Suprapubic skin (tissue), 4 donors: ENCODE measurements around the gene TBC1D21.

Source experiments
- EP300 ChIP-seq: sonication (generic); formaldehyde crosslinking; IDR thresholded peaks from one replicate; pipeline ENCODE4 v1.6.1; 2017; ENCODE audit warnings: antibody characterized with exemption
- POLR2A ChIP-seq, 2 donors: fragments of 450-650 bp; IDR thresholded peaks; one replicate each; pipeline ENCODE4 v1.6.1; 2017; ENCODE audit warnings: antibody characterized with exemption in 2 of 2, mild to moderate bottlenecking in 2 of 2, moderate library complexity in 2 of 2
- POLR2AphosphoS5 ChIP-seq, 3 donors: sonication (generic); formaldehyde crosslinking; IDR thresholded peaks; one replicate each; pipeline ENCODE4 v1.6.1; 2017; ENCODE audit warnings: antibody characterized with exemption in 3 of 3
- TF ChIP-seq, protein P1 (sequence below), 2 donors: fragments of 200-600 bp in 1 of 2; fragments of 450-650 bp in 1 of 2; sonication (generic) in 1 of 2; IDR thresholded peaks; one replicate each; pipeline ENCODE4 v1.5.1; 2016 to 2019; ENCODE audit warnings: antibody characterized with exemption in 2 of 2, mild to moderate bottlenecking in 1 of 2, moderate library complexity in 1 of 2

DNA sequence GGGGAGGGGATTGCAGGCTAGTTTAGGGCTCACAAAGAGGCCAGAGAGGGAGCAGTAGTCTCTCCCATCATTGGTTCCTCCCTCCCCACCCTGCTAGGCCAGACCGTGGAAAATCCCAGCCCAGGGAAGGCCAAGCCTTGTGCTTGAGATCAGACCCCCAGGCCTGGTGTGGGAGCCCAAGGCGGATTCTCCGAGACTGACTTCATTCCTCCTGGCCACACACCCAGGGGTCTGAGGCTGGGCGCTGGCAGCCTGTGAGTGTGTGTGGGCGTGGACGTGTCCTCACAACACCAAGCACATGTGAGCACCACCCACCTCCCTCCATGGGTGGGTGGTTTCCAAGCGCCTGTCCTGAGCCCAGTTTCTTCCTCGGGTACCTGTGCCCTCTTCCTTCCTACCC is 57.0 kb downstream of the TBC1D21 start:
- TF ChIP-seq, protein P1, sequence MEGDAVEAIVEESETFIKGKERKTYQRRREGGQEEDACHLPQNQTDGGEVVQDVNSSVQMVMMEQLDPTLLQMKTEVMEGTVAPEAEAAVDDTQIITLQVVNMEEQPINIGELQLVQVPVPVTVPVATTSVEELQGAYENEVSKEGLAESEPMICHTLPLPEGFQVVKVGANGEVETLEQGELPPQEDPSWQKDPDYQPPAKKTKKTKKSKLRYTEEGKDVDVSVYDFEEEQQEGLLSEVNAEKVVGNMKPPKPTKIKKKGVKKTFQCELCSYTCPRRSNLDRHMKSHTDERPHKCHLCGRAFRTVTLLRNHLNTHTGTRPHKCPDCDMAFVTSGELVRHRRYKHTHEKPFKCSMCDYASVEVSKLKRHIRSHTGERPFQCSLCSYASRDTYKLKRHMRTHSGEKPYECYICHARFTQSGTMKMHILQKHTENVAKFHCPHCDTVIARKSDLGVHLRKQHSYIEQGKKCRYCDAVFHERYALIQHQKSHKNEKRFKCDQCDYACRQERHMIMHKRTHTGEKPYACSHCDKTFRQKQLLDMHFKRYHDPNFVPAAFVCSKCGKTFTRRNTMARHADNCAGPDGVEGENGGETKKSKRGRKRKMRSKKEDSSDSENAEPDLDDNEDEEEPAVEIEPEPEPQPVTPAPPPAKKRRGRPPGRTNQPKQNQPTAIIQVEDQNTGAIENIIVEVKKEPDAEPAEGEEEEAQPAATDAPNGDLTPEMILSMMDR (IDR thresholded peaks at IDR 0.05), result no peak
- TF ChIP-seq POLR2A (IDR thresholded peaks at IDR 0.05) (no peak), POLR2AphosphoS5 (IDR thresholded peaks at IDR 0.05) (no peak), EP300 (no peak)
